Nasal cavity respiratory epithelium epithelial cell of viscerocranial mucosa (primary cell): ENCODE results near the gene IFITM2. TPM values are rescaled to one million over a fixed set of nuclear protein-coding genes. Genes with fewer than 3 reads are reported as not detected.

Source experiments
- total RNA-seq: library from RNA; depleted of rRNA; stranded (reverse); fragments of >200 nt; gene quantifications from 2 replicates; pipeline ENCODE4 v1.2.3, GENCODE V29; 2014

IFITM2 gene
- 2.8 and 7.2 TPM in 2 replicates for total RNA-seq

DNA sequence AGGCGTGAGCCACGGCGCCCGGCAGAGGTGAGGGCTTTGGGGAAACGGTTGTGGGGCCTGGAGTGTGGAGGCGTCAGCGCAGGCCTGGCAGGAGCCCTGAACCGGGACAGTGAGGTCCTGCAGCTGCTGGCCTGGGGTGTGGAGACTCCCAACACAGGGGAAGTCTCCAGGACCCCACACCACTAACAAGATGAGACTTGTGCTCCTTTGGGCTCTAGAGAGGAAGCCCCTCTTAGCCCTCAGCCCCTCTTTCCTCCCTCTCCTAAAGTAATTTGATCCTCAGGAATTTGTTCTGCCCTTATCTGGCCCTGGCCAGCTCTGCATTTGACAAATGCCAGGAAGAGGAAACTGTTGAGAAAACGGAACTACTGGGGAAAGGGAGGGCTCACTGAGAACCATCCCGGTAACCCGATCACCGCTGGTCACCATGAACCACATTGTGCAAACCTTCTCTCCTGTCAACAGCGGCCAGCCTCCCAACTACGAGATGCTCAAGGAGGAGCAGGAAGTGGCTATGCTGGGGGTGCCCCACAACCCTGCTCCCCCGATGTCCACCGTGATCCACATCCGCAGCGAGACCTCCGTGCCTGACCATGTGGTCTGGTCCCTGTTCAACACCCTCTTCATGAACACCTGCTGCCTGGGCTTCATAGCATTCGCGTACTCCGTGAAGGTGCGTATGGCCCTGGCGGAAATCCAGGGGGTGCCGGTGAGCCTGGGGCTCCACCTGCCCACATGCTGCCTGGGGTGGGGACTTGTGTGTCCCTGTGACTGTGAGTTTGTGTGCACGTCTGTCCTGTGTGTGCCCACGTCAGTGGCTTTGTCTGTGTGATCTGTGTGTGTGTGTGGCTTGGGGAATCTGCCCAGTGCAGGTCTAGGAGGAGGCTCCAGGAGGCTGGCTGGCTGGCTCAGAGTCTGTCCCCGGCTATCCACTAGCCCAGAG lies at the start of gene IFITM2:
Gene IFITM2, plus strand, starts transcription at position 51 of the 943 bp plus-strand sequence. Its CDS starts 377 bp downstream, at position 428.

DNA sequence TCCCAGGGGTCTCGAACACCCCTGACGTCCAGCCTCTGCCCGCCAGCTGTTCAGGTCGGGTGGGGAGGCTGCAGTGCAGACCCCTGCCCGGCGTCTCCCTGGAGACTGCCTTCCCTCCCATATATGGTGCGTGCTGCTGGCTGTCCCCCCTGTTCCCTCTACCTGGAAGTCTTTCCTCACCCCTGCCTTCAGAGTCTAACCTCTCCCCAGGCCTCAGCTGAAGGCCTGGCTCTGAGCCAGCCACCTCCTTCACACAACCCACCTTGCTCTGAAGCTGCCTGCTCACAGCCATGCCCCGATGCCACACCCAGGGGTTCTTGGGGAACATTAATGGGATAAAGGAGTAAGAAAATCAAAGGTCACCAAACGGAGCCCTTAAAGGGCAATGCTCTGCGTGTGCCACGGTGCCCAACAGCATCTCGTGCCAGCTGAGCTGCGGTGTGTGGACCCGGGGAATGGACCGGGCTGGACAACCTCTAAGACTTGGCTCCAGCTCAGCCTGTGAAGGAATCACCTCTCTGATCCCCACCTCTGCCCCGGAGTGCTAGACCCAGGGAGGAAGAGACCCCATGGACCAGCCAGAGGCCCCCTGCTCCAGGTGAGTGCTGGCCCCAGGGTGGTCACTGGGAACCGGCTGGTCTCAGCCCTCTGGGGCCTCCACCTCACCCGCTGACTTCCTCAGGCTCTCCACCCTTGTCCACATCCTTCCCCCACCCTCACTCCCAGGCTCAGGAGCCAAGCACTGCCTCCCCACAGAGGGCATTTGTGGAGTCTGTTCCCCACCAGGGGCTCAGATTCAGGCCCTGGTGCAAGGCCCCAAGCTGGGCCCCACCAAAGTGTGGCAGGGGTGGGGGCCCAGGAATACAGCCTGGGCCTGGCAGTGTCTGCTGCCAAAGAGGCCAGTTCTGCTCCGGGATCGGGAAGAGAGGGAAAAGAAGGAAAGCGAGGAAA lies 29.3 kb upstream of the IFITM2 start, which contains the start of gene NLRP6:
Gene NLRP6, plus strand, starts transcription at position 407 of the 951 bp plus-strand sequence. Its CDS starts 163 bp downstream, at position 570.

DNA sequence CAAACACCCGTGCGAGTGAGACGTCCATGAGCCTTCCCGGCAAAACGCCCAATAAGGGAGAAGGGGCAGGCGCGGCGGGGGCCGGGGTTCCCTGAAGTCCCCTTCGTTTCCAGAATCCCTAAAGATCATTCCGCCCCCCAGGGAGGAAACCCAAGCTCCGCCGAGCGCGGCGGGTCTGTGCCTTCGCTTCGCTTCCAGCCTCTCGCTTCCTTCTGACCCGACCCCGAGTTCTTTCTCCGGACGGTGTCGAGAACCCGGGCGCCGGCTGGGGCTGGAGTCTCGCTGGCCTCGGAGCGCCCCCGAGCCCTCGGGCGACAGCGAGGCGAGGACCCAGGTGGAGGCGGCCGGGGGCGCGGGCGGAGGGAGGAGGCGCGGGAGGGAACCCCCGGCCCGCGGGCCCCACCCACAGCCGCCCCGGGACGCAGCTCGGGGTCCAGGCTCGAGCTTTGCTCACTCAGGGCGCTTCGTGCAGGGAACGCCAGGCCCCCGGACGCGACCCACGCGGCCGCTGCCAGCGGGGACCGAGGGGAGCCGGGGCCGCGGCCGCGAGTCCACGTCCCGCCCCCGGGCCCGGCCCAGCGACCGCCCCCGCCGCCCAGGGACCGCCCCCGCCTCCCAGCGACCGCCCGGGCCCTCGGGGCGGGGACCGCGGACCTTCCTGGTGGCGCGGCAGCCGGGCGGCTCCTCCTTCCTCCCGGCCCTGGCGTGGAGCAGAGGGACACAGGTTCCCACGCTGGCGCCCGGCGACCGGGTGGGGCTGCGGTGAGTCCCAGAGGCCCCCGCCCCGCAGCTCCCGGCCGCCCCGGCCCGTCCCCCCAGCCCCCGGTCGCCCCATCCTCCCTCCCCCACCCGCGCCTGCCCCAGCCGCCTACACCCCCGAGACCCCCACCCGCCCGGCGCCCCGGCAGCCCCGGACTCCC lies 18.9 kb upstream of the IFITM2 start, which contains the start of gene PGGHG:
Gene PGGHG, plus strand, starts transcription at position 649 of the 920 bp plus-strand sequence. CDS start 691 bp downstream, outside the sequence.

DNA sequence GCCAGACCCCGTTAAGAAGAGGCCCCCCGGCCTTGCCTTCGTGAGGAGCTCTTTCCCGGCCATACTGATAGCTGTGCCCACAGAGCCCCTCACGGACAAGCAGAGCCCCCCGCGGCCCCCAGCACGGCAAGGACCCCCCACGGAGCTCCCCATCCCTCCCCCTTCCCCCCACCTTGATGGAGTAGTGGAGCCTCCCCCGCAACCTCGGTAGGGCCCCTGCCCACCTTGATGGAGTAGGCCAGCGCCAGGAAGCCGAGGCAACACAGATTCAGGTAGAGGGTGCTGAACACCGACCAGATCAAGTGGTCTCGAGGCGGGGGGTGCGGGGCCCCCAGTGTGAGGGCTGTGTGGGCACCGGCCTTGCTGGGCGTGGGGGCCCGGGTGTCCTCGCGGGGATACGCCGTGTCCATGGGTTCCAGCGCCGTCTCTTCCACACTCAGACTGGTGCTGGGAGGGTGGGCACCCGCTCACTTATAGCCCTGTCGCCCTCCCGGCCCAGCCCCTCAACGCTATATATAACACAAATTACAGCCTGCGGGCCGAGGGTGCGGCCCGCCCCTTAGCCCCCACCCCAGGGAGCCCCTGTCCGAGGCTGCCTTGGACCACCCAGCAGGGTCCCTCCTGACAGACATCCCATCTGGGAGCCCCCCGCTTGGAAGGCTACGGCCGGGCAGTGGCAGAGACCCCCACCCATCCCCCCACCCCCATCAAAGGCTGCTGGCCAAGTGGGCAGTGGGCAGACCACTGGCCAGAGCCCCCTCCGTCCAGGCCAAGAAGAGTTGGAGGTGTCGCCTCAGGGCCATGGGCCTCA lies 8.3 kb upstream of the IFITM2 start, which contains the start of gene IFITM5:
Gene IFITM5, minus strand, starts transcription at position 446 of the 811 bp plus-strand sequence. Its CDS starts 36 bp downstream, at position 410.

DNA sequence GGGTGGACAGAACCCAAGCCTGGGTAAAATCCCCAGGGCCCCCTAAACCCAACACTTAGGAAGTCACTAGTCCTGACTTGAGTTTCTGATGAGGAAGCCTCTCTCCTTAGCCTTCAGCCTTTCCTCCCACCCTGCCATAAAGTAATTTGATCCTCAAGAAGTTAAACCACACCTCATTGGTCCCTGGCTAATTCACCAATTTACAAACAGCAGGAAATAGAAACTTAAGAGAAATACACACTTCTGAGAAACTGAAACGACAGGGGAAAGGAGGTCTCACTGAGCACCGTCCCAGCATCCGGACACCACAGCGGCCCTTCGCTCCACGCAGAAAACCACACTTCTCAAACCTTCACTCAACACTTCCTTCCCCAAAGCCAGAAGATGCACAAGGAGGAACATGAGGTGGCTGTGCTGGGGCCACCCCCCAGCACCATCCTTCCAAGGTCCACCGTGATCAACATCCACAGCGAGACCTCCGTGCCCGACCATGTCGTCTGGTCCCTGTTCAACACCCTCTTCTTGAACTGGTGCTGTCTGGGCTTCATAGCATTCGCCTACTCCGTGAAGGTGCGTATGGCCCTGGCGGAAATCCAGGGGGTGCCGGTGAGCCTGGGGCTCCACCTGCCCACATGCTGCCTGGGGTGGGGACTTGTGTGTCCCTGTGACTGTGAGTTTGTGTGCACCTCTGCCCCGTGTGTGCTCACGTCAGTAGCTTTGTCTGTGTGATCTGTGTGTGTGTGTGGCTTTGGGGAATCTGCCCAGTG lies 6.4 kb downstream of the IFITM2 start, which contains the start of gene IFITM1:
Gene IFITM1, plus strand, starts transcription at position 254 of the 767 bp plus-strand sequence. Its CDS starts 131 bp downstream, at position 385.

Other genes starting within 250 kb of the IFITM2 start
- not detected in 2 replicates for gene SCGB1C1, start 114.7 kb upstream of the IFITM2 start, total RNA-seq
- gene BET1L, start 100.4 kb upstream of the IFITM2 start, total RNA-seq: 15.0 and 25.0 TPM in 2 replicates
- gene RIC8A, start 100.1 kb upstream of the IFITM2 start, total RNA-seq: 126 and 142 TPM in 2 replicates
- gene SIRT3, start 71.5 kb upstream of the IFITM2 start, total RNA-seq: 8.4 and 9.2 TPM in 2 replicates
- 83.6 and 141 TPM in 2 replicates for gene PSMD13, start 70.8 kb upstream of the IFITM2 start, total RNA-seq
- not detected in 2 replicates for gene NLRP6, start 29.4 kb upstream of the IFITM2 start, total RNA-seq
- gene PGGHG, start 18.7 kb upstream of the IFITM2 start, total RNA-seq: 1.7 and 5.5 TPM in 2 replicates
- not detected in 2 replicates for gene IFITM5, start 8.3 kb upstream of the IFITM2 start, total RNA-seq
- gene IFITM1, start 6.2 kb downstream of the IFITM2 start, total RNA-seq: 5.9 and 7.9 TPM in 2 replicates
- gene IFITM3, start 13.0 kb downstream of the IFITM2 start, total RNA-seq: 15.0 and 35.7 TPM in 2 replicates
- gene B4GALNT4, start 61.7 kb downstream of the IFITM2 start, total RNA-seq: 4.8 and 17.3 TPM in 2 replicates
- gene PKP3, start 86.4 kb downstream of the IFITM2 start, total RNA-seq: 208 and 214 TPM in 2 replicates
- gene SIGIRR, start 107.2 kb downstream of the IFITM2 start, total RNA-seq: 7.4 and 22.2 TPM in 2 replicates
- gene ANO9, start 134.2 kb downstream of the IFITM2 start, total RNA-seq: 4.4 and 15.9 TPM in 2 replicates
- 24.3 and 31.7 TPM in 2 replicates for gene PTDSS2, start 142.5 kb downstream of the IFITM2 start, total RNA-seq
- 339 and 399 TPM in 2 replicates for gene RNH1, start 199.4 kb downstream of the IFITM2 start, total RNA-seq
- 99.5 and 124 TPM in 2 replicates for gene HRAS, start 227.8 kb downstream of the IFITM2 start, total RNA-seq
- gene LRRC56, start 229.7 kb downstream of the IFITM2 start, total RNA-seq: 0.34 and 1.4 TPM in 2 replicates